ENCODE data around the gene TAS2R50.

GRCh38 chr12:11007608-11008007 lies 20.9 kb upstream of the TAS2R50 start:
- TF ChIP-seq CTCF (IDR thresholded peaks at IDR 0.05) (no peak), POLR2A (IDR thresholded peaks at IDR 0.05) (no peak)
